ENCODE data around the gene BHLHE23. TPM values are rescaled to one million over a fixed set of nuclear protein-coding genes. Genes with fewer than 3 reads are reported as not detected.

The BHLHE23 gene
- polyA plus RNA-seq, 1 of the 3 experiments (the other 2 are of a cell fraction): not detected

GRCh38 chr20:62966212-62967148 lies 40.3 kb downstream of the BHLHE23 start:
- 42% methylated on average over 12 of the region's 27 CpGs for WGBS (ENCODE audit: low lambda C conversion rate)
- Histone ChIP-seq H3K36me3 (replicated peaks in 1 of 2; ENCODE audit: control insufficient read depth in 1 of 2, insufficient read depth in 2 of 2, low read length in 1 of 2) (no peaks in the 10 kb centered on the region), H2AFZ (ENCODE audit: low read depth) (no peak overlapping the region), H3K27ac (ENCODE audit: low read depth in 2 of 2, low read length in 1 of 2) (no peak overlapping the region), H3K9me3 (no peaks in the 10 kb centered on the region), H3F3A (replicated peaks; ENCODE audit: insufficient read depth) (no peaks in the 10 kb centered on the region), H3K4me1 (ENCODE audit: control insufficient read depth in 1 of 2, insufficient read depth in 2 of 2, low read depth in 1 of 2, low read length in 1 of 2) (peaks cover 0 to 3% of the 10 kb centered on the region in 2 experiments; a peak in 1 of 4 replicates), H3K9ac (no peak overlapping the region), H3K4me3 (ENCODE audit: low read depth in 2 of 2, low read length in 1 of 2) (no peak overlapping the region), H3K4me2 (no peak overlapping the region), H3K9me2 (no peaks in the 10 kb centered on the region), H3K27me3 (ENCODE audit: insufficient read depth) (0 out of 2 replicates have a peak, but pooled peaks cover 11% of the 10 kb centered on the region), H4K20me1 (ENCODE audit: insufficient read depth) (0 out of 2 replicates have a peak, but pooled peaks cover 3% of the 10 kb centered on the region), H3K79me2 (ENCODE audit: insufficient read depth) (no peaks in the 10 kb centered on the region)
- CTCF ChIA-PET: interaction anchor here (1.3 kb wide), 1 partner anchor 46 kb away, joined by 3 read pairs; no protein-coding TSS in a partner anchor
- no peak for TF ChIP-seq GABPA (IDR thresholded peaks at IDR 0.05; ENCODE audit: low read depth)
- TF ChIP-seq EZH2phosphoT487 (IDR thresholded peaks at IDR 0.05; ENCODE audit: borderline replicate concordance, low read depth): no peak
- no peak for TF ChIP-seq MEF2A (IDR thresholded peaks at IDR 0.05; ENCODE audit: borderline replicate concordance, low read depth)
- no peak for TF ChIP-seq TAF1 (IDR thresholded peaks at IDR 0.05; ENCODE audit: borderline replicate concordance, low read depth, low read length)
- no peak for TF ChIP-seq MXI1 (IDR thresholded peaks at IDR 0.05; ENCODE audit: low read depth, low read length)
- TF ChIP-seq USF1 (IDR thresholded peaks at IDR 0.05; ENCODE audit: borderline replicate concordance, low read depth): no peak
- no peak for TF ChIP-seq RXRA (IDR thresholded peaks at IDR 0.05; ENCODE audit: borderline replicate concordance, low read depth)
- no peak for TF ChIP-seq GATA2 (CRISPR knock-in tag; IDR thresholded peaks at IDR 0.05)
- TF ChIP-seq SMC3 (IDR thresholded peaks at IDR 0.05; ENCODE audit: low read depth, low read length): no peak
- no peak for TF ChIP-seq FOSL2 (IDR thresholded peaks at IDR 0.05; ENCODE audit: borderline replicate concordance, low read depth)
- no peak for TF ChIP-seq CHD2 (IDR thresholded peaks at IDR 0.05; ENCODE audit: low read length, partially characterized antibody)
- no peak for TF ChIP-seq REST (IDR thresholded peaks at IDR 0.05; ENCODE audit: low read depth, low read length)
- no peak for TF ChIP-seq FOXM1 (IDR thresholded peaks at IDR 0.05; ENCODE audit: low read depth)
- no peak for TF ChIP-seq CTCF (IDR thresholded peaks at IDR 0.05)
- POLR2A ChIA-PET: no interaction called here
- no peak for DNase-seq

All from SK-N-SH (cell line).